ENCODE measurements around the gene NUP42.

DNA sequence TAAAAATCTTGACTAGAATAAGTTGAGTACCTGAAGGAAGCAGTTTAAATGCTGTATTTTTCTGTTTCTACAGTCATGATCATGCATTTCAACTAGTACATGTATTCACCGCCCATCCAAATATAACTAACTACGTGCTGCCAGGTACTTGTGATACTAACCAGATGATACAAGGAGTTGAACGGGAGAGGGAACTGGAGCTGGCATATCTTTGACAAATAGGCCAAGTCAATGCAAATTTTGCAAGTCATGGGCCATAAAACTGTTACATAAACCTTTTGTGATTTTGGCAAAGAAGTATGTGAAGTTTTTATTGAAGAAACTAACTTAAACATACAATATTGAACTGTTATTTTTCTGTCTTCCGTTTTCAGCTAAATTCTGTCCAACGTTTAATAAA is 14.5 kb downstream of the NUP42 start:
- TF ChIP-seq RBAK (tag by site-specific recombination; IDR thresholded peaks at IDR 0.05) (no peak), ZNF561 (tag by site-specific recombination; IDR thresholded peaks at IDR 0.05; ENCODE audit: borderline replicate concordance) (no peak), ZNF10 (tag by site-specific recombination; IDR thresholded peaks at IDR 0.05) (no peak), REST (tag by site-specific recombination; IDR thresholded peaks at IDR 0.05) (no peak), IKZF3 (tag by site-specific recombination; IDR thresholded peaks at IDR 0.05) (no peak), ZNF274 (IDR thresholded peaks at IDR 0.05; ENCODE audit: low read length) (no peak), ZNF274 (tag by site-specific recombination; IDR thresholded peaks at IDR 0.05; ENCODE audit: borderline replicate concordance) (no peak), ATF2 (tag by site-specific recombination; IDR thresholded peaks at IDR 0.05; ENCODE audit: low read depth) (no peak), BCL6B (tag by site-specific recombination; IDR thresholded peaks at IDR 0.05) (no peak), SALL2 (tag by site-specific recombination; IDR thresholded peaks at IDR 0.05; ENCODE audit: borderline replicate concordance) (no peak), ZNF785 (tag by site-specific recombination; IDR thresholded peaks at IDR 0.05) (no peak)
- TF ChIP-seq, protein P1, sequence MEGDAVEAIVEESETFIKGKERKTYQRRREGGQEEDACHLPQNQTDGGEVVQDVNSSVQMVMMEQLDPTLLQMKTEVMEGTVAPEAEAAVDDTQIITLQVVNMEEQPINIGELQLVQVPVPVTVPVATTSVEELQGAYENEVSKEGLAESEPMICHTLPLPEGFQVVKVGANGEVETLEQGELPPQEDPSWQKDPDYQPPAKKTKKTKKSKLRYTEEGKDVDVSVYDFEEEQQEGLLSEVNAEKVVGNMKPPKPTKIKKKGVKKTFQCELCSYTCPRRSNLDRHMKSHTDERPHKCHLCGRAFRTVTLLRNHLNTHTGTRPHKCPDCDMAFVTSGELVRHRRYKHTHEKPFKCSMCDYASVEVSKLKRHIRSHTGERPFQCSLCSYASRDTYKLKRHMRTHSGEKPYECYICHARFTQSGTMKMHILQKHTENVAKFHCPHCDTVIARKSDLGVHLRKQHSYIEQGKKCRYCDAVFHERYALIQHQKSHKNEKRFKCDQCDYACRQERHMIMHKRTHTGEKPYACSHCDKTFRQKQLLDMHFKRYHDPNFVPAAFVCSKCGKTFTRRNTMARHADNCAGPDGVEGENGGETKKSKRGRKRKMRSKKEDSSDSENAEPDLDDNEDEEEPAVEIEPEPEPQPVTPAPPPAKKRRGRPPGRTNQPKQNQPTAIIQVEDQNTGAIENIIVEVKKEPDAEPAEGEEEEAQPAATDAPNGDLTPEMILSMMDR (tag by site-specific recombination; IDR thresholded peaks at IDR 0.05), result no peak

All from HEK293 (cell line).